ENCODE measurements around the gene KLK8. TPM values are rescaled to one million over a fixed set of nuclear protein-coding genes. Genes with fewer than 3 reads are reported as not detected.

Gene KLK8
- total and polyA plus RNA-seq, 2 experiments from 2014 or later, result 4.9 to 14.6 TPM

GRCh38 chr19:51043497-51043896, 42.1 kb upstream of the KLK8 start:
- peaks cover 6% of the 10 kb centered on the region; the same call in 1 of the 3 replicates for H3K36me3 Mint-ChIP-seq (ENCODE audit: low read depth)
- Histone ChIP-seq H2AFZ (peak overlapping the region; percentile 79), H3K27ac (ENCODE audit: low read depth) (no peak overlapping the region), H3K36me3 (ENCODE audit: insufficient read depth) (no peaks in the 10 kb centered on the region), H3F3A (replicated peaks; ENCODE audit: low read depth) (no peaks in the 10 kb centered on the region; the same call in 1 of the 2 replicates), H3K4me2 (peak overlapping the region; percentile 64; the same call in 1 of the 2 replicates), H3K9me2 (ENCODE audit: insufficient read depth) (no peaks in the 10 kb centered on the region), H3K4me1 (ENCODE audit: insufficient read depth) (peaks cover 32% of the 10 kb centered on the region), H3K79me2 (replicated peaks; ENCODE audit: insufficient read depth) (no peaks in the 10 kb centered on the region), H4K20me1 (replicated peaks; ENCODE audit: insufficient read depth) (no peaks in the 10 kb centered on the region), H3K4me3 (no peak overlapping the region), H3K27me3 (ENCODE audit: insufficient read depth) (no peaks in the 10 kb centered on the region)
- peaks cover 12% of the 10 kb centered on the region for H3K27me3 Mint-ChIP-seq (ENCODE audit: insufficient read depth, low read depth, poor library complexity)
- DNase-seq (ENCODE audit: low spot score) (peak; percentile 43), ATAC-seq (no peak)
- H3K4me3 Mint-ChIP-seq, result no peak overlapping the region
- TF ChIP-seq ZNF114 (CRISPR knock-in tag; IDR thresholded peaks at IDR 0.05) (no peak), STAT1 (IDR thresholded peaks at IDR 0.05; ENCODE audit: unreplicated experiment) (no peak), POLR2AphosphoS5 (IDR thresholded peaks at IDR 0.05; ENCODE audit: low read depth) (no peak), EZH2 (IDR thresholded peaks at IDR 0.05; ENCODE audit: low read depth, unreplicated experiment) (no peak), ZNF462 (CRISPR knock-in tag; IDR thresholded peaks at IDR 0.05) (no peak), ZNF331 (CRISPR knock-in tag; IDR thresholded peaks at IDR 0.05; ENCODE audit: low read depth) (no peak), CTCF (conservative IDR thresholded peaks at IDR 0.05; ENCODE audit: low read depth in 2 of 2) (no peak), ETS1 (IDR thresholded peaks at IDR 0.05) (no peak), REST (IDR thresholded peaks at IDR 0.05; ENCODE audit: unreplicated experiment) (no peak)
- H3K4me1 Mint-ChIP-seq, result peaks cover 29% of the 10 kb centered on the region
- no peak overlapping the region for H3K27ac Mint-ChIP-seq
- H3K9me3 Mint-ChIP-seq, result peaks cover 15% of the 10 kb centered on the region

All from GM23338 (cell line).